GM12874 (cell line): ENCODE data around the gene HTR2C.

ENCODE experiments used
- TF ChIP-seq, protein P1 (sequence below): IDR thresholded peaks from 2 replicates; pipeline ENCODE4 v1.5.1; 2011; ENCODE audit warnings: low read depth, mild to moderate bottlenecking, control low read depth, low read length, moderate library complexity; ENCODE audit not compliant: insufficient read depth

The HTR2C gene

DNA sequence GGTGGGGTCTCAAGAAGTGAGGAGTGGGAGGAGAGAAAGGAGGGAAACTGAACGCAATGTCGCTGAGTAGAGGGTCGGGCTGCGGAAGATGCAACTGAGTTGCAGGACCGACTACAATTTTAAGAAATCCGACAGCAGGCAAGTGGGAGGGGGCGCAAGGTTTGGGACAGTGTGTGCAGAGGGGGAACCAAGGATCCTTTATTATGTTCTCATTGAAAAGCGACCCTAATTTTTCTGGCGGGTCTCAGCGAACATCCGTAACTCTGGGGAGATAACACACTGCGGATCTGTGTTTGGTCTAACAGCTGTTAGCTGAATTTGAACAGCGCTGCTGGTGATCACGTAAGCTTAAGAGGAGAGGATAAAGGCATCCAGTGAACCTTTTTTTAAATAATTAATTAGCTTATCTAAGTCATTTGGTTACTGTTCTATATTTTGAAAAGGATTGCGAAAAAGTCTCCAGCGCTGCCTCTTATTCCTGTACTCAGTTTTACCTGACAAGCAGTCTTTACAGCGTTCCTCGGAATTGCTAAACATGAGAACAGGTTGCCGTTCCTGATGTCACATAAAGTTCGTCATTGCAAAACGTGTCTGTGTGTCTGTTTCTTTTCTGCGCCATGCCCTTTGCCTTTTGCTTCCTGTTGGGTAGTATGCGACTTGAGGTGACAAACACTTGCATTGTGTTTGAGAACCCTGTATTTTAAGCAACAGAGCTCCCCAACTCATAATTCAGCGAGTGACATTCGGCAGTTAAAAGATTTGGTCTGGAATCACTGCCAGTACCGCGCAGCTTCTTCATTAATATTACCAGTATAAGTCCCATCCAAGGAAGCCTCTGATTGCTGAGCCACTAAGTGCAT lies 1.3 kb downstream of the HTR2C start:
- TF ChIP-seq, protein P1, sequence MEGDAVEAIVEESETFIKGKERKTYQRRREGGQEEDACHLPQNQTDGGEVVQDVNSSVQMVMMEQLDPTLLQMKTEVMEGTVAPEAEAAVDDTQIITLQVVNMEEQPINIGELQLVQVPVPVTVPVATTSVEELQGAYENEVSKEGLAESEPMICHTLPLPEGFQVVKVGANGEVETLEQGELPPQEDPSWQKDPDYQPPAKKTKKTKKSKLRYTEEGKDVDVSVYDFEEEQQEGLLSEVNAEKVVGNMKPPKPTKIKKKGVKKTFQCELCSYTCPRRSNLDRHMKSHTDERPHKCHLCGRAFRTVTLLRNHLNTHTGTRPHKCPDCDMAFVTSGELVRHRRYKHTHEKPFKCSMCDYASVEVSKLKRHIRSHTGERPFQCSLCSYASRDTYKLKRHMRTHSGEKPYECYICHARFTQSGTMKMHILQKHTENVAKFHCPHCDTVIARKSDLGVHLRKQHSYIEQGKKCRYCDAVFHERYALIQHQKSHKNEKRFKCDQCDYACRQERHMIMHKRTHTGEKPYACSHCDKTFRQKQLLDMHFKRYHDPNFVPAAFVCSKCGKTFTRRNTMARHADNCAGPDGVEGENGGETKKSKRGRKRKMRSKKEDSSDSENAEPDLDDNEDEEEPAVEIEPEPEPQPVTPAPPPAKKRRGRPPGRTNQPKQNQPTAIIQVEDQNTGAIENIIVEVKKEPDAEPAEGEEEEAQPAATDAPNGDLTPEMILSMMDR: no peak

DNA sequence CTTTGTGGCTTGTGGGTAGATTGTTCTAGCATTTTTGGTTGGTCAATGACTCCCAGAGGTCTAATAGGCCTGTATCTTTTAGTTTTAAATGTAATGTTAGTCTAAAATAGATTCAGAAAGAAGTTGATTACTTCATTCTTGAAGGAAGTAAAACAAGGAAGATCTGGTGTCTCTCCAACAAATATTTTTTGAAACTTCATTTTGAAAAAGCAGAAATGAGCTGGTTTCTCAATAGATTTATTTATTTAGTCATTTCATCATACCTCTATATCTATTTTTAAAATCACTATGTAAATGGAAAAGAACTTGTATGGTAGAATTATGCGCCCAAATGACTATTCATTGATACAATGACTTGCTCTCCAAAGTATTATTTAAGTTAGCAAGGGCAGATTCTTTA lies 7.2 kb downstream of the HTR2C start:
- TF ChIP-seq, protein P1: no peak

- TF ChIP-seq, protein P1: no peak
Observed at GRCh38 chrX:114599305-114599704, 15.4 kb downstream of the HTR2C start.

GRCh38 chrX:114599911-114600310 lies 16.0 kb downstream of the HTR2C start:
- TF ChIP-seq, protein P1: no peak

- TF ChIP-seq, protein P1: peak; percentile 53; the same call in 1 of the 2 replicates
Observed at GRCh38 chrX:114611018-114611619, 27.2 kb downstream of the HTR2C start.

- TF ChIP-seq, protein P1: no peak
Observed at GRCh38 chrX:114615765-114616164, 31.9 kb downstream of the HTR2C start.

GRCh38 chrX:114619874-114620273 lies 36.0 kb downstream of the HTR2C start:
- TF ChIP-seq, protein P1: 0 out of 2 replicates have a peak, but pooled peaks have one; percentile 9
